Keratinocyte (primary cell): ENCODE measurements around the gene PDE10A.

ENCODE experiments used
- CTCF ChIP-seq, 3 experiments: IDR thresholded peaks in 1 of 3; conservative IDR thresholded peaks in 1 of 3; optimal IDR thresholded peaks in 1 of 3; 2 replicates in 2 of 3; 3 replicates in 1 of 3; pipeline versions ENCODE3 to v1.5.1; 2011; ENCODE audit warnings: low read length in 3 of 3, mild to moderate bottlenecking in 3 of 3, moderate library complexity in 2 of 3, control low read depth in 1 of 3, inconsistent platforms in 1 of 3; ENCODE audit not compliant: insufficient read depth in 2 of 3; ENCODE audit errors: extremely low read depth in 1 of 3
- EZH2 ChIP-seq: IDR thresholded peaks from one replicate; pipeline ENCODE4 v1.6.1; 2012; ENCODE audit warnings: inconsistent platforms, mild to moderate bottlenecking, low read length, moderate library complexity

- TF ChIP-seq CTCF (optimal IDR thresholded peaks at IDR 0.05 in 1 of 3, IDR thresholded peaks at IDR 0.05 in 1 of 3, conservative IDR thresholded peaks at IDR 0.05 in 1 of 3; ENCODE audit: extremely low read depth in 1 of 3, insufficient read depth in 2 of 3, low read length in 3 of 3) = no peak
- TF ChIP-seq EZH2 = no peak
Observed at GRCh38 chr6:165321150-165321549, 341.9 kb downstream of the PDE10A start.
